ENCODE results near the gene NIPBL.
"Not testable (repeated sequence)": the region's sequence is repeated elsewhere in the genome, so short reads cannot be mapped to it uniquely, and the experiment has no call there.

DNA sequence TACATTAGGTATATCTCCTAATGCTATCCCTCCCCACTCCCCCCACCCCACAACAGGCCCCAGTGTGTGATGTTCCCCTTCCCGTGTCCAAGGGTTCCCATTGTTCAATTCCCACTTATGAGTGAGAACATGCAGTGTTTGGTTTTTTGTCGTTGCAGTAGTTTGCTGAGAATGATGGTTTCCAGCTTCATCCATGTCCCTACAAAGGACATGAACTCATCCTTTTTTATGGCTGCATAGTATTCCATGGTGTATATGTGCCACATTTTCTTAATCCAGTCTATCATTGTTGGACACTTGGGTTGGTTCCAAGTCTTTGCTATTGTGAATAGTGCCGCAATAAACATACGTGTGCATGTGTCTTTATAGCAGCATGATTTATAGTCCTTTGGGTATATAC, 40.0 kb downstream of the NIPBL start:
- not testable (repeated sequence) for TF ChIP-seq EZH2phosphoT487 (conservative IDR thresholded peaks at IDR 0.05; ENCODE audit: low read length)
- TF ChIP-seq, protein P1, sequence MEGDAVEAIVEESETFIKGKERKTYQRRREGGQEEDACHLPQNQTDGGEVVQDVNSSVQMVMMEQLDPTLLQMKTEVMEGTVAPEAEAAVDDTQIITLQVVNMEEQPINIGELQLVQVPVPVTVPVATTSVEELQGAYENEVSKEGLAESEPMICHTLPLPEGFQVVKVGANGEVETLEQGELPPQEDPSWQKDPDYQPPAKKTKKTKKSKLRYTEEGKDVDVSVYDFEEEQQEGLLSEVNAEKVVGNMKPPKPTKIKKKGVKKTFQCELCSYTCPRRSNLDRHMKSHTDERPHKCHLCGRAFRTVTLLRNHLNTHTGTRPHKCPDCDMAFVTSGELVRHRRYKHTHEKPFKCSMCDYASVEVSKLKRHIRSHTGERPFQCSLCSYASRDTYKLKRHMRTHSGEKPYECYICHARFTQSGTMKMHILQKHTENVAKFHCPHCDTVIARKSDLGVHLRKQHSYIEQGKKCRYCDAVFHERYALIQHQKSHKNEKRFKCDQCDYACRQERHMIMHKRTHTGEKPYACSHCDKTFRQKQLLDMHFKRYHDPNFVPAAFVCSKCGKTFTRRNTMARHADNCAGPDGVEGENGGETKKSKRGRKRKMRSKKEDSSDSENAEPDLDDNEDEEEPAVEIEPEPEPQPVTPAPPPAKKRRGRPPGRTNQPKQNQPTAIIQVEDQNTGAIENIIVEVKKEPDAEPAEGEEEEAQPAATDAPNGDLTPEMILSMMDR (IDR thresholded peaks at IDR 0.05; ENCODE audit: insufficient read depth, low read length, poor library complexity, severe bottlenecking) = not testable (repeated sequence)

Data from SU-DHL-6 (cell line).